Effector CD4-positive, alpha-beta T cell (primary cell): ENCODE measurements around the gene ALKBH4.
"Not testable (repeated sequence)": the region's sequence is repeated elsewhere in the genome, so short reads cannot be mapped to it uniquely, and the experiment has no call there.

Experiments used
- DNase-seq: peaks from one replicate; pipeline ENCODE4 v3.0.0-alpha.2; 2020

Gene ALKBH4

DNA sequence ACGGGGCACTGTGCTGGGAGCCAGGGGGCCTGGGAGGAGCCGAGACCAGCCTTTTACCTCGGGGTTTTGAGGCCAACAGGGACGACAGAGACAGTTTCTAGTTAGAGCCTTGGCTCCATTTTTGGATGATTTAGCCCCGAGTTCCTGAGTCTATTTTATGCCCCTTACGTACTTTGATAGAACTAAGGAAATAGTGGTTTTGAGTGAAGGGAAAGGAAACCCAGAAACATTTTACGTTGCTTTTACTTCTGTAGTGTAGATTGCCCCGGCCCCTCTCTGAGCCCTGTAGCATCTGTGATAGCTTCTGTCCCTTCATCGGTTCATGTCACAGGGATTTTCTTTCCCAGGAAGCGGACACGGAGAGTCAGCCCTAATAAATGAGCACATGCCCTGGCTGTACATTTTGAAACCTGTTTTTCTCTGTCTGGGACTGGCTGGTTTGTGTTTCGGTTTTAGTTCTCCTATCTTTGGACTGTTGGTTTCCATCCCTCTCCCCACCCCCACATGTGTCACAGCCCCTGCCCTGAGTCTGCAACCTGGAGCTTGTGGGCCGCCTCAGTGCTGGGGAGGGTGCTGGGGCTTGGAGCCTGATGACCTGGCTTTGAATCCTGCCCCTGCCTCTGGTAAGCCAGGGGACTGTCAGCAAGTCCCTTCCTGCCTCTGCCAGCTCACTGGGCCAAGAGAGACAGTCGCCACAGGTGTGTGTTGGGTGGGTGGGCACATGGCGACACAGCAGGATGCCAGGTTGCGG, 38.2 kb downstream of the ALKBH4 start:
- DNase-seq: peak; percentile 49

DNA sequence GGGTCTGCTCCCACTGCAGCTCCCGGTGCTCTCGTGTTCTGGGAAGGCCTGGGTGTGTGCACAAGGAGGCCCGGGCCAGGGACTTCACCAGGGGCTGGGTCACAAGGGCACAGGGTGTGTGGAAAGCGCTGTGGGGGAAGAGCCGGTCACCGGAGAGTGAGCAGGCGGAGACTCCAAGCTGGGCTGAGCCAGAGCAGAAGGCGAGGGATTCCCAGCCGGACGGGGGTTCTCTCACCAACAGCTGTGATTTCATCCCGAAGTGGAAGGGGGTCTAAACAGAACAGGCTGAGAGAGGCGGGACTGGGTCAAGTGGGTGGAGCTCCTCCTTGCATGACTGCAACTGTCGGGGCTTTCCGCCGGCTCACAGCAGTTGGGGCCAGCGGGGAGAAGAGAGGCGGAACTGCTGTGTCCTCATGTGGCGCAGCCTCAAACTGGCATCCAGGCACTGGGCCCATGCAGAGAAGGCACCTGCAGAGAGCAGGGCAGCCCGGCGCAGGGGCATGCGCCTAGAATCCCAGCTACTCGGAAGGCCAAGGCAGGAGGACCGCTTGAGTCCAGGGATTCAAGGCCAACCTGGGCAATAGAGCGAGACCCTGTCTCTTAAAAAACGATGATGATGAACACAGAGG, 38.9 kb downstream of the ALKBH4 start:
- DNase-seq: peak; percentile 82

DNA sequence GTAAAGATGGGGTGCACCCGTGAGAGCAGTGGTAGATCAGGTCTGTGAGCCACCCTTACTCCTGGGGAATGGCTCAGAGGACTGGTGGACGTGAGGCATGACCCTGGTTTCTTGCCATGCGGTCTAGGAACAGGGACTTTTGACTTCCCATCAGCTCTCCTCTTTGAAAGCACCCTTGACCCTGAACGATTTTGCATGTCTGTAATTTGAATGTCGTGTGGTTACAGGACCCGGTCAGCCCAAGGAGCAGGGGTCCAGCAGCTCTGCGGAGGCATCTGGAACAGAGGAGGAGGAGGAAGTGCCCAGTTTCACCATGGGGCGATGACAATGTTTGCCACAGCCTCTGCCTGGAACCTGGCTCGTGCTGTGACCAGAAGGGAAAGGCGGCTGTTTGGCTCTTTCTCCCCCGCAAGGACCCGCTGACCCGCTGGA, 39.9 kb downstream of the ALKBH4 start:
- no peak for DNase-seq

DNA sequence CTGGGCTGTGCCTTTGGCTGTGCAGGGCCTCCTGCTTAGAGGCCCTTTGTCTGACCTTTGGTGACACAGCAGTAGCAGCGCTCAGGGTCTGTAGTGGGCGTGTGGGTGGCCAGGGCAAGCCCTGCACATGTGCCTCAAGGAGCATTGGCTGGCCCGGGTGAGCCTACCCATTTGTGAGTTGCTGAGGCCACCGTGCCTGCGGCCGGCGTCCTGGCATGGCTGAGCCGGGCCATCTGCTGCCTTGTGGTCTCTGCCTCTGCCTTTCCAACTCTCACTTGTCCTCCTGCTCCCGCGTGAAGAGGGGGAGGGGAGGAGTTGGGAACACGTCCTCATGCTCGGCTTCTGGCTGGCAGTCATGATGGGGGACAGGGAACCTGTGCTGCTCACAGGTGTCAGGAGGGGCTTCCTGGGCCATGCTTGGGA, 40.5 kb downstream of the ALKBH4 start:
- DNase-seq: no peak

DNA sequence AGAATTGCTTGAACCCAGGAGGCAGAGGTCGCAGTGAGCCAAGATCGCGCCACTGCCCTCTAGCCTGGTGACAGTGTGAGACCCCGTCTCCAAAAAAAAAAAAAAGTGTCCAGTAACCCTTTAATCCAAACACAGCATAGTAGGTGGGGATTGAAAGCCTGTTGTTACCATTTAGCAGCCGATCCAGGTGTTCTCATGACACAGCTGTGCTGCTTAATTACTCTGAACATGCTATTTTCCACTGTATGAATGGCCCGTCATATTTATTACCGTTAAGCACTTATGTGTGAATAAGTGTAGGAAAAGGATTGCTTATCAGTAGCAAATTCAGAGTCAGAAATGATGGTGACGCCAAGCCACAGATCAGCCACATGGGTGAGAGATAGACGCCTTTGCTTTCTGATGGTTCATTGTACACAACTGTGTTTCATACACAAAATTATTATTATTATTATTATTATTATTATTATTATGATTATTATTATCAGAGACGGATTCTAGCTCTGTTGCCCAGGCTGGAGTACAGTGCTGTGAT, 42.9 kb downstream of the ALKBH4 start:
- no peak for DNase-seq

DNA sequence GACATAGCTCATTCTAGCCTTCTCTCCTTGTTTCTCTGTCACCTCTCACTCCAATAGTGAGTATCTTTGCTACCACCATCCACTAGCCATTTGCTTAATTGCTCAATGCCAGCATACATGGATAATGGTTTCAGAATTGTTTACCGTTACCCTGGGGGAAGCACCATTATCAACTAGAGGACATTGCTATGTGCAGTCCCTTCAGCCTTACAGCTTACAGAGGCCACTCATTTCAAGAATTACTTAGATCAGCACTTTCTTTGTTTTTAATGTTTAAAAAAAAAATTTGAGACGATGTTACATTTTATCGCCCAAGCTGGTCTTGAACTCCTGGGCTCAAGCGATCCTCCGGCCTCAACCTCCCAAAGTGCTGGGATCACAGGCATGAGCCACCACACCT, 46.1 kb downstream of the ALKBH4 start:
- no peak for DNase-seq

DNA sequence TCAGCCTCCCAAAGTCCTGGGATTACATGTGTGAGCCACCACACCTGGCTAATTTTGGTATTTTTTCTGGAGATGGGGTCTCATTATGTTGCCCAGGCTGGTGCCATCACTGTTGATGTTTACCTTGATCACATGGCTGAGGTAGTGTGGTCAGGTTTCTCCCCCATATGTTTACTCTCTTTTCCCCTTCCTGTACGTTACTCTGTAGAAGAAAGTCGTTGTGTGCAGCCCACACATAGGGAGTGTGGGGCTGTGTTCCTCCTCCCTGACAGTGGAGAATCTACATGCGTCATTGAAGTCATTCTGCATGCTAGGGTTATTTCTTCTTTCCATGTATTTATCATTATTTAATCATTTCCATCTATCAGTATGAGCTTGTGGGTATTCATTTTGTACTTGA, 47.6 kb downstream of the ALKBH4 start:
- DNase-seq: no peak

DNA sequence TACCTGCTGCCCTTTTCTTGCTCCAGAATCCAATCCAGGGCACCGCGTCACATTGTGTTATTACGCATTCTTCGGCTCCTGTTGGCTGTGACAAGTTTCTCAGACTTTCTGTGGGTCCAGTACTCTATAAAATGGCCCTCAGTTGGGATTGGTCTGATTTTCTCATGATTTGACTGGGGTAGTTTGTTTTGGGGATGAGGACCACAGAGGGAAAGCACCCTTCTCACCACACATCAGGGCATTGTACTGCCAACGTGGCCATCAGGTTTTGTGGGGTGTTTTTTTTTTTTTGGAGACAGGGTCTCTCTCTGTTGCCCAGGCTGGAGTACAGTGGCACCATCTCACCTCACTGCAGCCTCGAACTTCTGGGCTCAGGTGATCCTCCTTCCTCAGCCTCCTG, 48.3 kb downstream of the ALKBH4 start:
- no peak for DNase-seq

DNA sequence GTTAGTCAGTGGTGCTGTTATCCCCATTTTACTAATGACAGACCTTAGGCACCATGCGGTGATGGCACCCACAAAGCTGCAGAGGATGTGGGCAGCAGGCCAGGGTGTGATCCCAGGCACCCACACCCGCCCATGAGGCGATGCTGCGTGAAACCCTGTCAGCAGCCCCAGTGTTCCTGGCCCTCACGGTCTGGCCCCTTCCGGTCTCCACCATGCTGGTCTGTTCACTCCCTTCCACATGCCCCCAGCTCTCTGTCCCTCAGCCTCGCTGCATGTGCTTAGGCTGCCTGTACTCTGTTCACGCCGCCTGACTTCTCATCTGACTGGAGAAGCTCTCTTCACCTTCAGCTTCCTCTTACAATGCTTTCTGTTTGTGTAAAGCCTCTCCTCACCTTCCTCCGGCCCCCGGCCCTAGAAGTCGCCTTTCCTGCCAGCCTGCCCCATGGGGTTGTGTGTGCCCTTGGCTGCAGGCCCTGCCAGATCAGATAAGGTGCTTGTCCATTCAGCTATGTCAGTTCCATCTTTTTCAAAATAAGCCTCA, 48.9 kb downstream of the ALKBH4 start:
- peak; percentile 29 for DNase-seq

DNA sequence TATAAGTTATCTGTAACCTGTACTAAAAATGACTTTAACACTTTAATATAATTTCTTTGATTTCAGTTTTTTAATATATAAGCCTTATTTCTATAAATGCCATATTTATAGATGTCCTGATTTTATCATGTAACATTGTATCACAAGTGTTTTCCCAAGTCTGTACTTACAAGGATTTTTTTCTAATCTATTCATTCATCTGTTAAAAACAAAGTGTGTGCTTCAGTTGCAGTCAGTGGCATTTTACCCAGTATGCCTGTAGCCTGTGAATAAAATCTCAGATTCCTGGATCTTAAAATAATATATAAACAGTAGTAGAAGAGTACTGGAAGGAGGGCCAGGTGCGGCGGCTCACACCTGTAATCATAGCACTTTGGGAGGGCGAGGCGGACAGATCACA, 51.1 kb downstream of the ALKBH4 start:
- DNase-seq: no peak

DNA sequence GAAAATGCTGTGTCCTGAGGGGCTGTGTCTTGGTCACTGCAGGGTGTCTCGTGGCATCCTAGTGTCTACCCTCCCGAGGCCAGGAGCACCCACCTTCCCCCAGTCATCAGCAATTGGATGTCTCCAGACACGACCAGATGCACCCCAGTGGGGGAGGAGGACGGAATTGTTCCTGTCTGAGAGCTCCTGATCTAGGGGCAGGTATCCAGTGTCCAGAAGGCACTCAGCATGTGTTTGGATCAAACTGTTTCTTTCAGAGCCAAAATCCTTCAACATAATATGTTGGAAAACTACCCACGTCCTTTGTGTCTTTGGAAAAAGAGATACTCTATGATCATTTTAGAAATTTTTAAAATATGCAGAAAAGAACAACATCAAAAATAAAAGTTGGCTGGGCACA, 51.6 kb downstream of the ALKBH4 start:
- DNase-seq: no peak

DNA sequence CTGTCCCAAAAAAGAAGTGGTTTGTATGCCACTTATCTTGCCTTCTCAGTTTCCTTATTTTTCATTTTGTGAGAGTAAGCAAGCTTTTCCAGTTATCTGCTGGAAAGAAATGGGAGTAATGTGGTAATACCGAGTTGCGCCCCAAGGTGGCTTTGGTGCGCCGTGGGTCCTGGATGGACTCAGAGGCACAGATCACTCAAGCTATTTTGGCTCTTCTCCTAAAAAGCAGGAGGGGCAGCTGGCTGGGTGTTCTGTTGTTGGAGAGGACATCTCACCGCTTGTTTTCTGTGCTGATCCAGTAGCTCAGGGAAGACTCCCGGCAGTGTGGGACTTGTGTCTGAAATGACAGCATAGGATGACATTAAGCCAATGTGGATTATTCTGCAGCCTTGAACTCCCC, 52.1 kb downstream of the ALKBH4 start:
- peak; percentile 23 for DNase-seq

DNA sequence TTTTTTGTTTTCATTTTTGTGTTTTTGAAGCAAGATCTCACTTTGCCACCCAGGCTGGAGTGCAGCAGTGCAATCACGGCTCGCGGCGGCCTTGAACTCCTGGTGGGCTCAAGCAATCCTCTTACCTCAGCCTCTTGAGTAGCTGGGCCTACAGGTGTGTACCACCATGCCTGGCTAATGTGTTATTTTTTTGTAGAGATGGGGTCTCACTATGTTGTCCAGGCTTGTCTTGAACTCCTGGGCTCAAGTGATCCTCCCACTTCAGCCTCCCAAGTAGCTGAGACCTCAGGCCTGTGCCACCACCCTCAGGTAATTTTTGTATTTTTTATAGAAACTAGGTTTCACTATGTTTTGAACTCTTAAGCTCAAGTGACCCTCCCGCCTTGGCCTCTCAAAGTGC, 53.7 kb downstream of the ALKBH4 start:
- no peak for DNase-seq

DNA sequence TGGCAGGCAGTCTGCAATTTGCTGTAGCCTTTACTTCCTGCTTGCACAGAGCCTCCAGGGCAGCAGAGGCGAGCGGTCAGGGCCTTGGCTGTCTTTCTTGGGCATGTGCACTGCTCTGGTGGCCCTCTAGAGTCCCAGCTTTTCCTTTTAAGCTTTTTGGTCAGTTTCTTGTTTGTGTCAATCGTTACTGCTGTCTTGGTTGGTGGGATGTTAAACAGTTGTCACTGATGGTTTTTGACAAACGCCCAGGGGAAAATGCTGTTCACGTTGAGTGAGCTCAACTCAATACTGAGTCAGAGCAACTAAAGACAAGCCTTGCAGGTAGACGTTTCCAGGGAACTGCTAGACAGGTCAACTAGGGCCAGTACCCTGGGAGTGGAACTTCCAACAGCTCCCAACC, 54.5 kb downstream of the ALKBH4 start:
- DNase-seq: no peak

DNA sequence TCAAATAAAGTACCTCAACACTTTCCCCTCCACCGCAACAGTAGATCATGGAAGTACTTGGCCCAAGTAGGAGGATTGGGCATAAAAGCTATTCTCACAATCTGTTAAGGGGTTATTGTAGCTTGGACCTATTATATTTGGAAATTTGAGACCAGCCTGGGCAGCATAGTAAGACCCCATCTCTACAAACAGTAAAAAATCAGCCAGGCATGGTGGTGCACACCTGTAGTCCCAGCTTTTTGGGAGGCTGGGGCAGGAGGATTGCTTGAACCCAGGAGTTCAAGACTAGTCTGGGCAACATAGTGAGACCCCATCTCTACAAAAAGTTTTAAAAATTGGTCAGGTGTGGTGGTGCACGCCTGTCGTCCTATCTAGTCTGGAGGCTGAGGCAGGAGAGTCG, 55.3 kb downstream of the ALKBH4 start:
- DNase-seq: no peak

DNA sequence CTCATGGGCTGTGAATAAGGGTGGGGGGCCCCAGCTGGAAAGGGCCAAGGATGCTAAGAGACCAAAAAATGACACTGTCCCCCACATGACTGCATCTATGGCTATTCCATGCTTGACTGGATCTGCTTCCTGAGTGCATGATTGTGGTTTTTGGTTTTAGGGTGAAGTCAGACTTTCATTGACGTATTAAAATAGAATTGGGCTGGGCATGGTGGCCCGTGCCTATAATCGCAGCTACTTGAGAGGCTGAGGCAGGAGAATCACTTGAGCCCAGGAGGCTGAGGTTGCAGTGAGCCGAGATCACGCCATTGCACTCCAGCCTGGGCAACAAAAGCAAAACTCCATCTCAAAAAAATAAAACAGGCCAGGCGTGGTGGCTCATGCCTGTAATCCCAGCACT, 56.1 kb downstream of the ALKBH4 start:
- DNase-seq: not testable (repeated sequence)

DNA sequence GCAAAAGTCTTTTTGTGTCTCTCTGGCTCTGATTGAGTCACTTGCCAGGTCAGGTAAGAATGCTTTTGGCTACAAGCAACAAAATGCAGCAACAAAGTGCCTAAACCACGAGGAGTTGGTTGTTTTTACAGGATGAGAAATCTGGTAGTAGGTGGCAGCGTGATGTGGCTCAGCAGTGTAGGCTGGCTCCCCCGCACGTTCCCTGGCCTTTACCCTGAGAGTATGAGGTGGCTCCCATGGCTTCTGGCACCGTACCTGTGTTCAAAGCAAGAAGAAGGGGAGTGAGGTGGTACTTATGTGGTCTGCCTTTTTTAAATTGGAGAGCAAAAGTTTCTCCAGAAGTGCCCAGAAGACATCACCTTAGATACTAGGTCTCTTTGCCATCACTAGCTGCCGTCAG, 56.8 kb downstream of the ALKBH4 start:
- no peak for DNase-seq
